ENCODE measurements around the gene POLR2A. TPM values are rescaled to one million over a fixed set of nuclear protein-coding genes. Genes with fewer than 3 reads are reported as not detected.

The POLR2A gene
- total and polyA plus RNA-seq, 4 donors, result 50.3 to 92.7 (median 76.4) TPM

Small RNA genes lying within 50 kb of the gene (small RNA-seq; reads per million reads assigned to genes)
- not detected for gene RF00019 (ENCODE audit: low replicate concordance)

Other genes with a start within 250 kb of the POLR2A start
Only the 30 nearest of the 40 such genes appear.
- 1 to 10 TPM in 1 of 2 donors, under 1 TPM in 1; 0.59 to 1.9 TPM for gene SLC2A4, start 202.6 kb upstream of the POLR2A start, total RNA-seq
- gene SLC2A4, start 202.6 kb upstream of the POLR2A start, polyA plus RNA-seq (ENCODE audit: insufficient read length in 2 of 2), result under 1 TPM; 0.48 to 0.78 TPM
- gene YBX2, start 189.7 kb upstream of the POLR2A start, total RNA-seq, result 1 to 10 TPM in 1 of 2 donors, under 1 TPM in 1; 0.50 to 1.0 TPM
- gene YBX2, start 189.7 kb upstream of the POLR2A start, polyA plus RNA-seq (ENCODE audit: insufficient read length in 2 of 2), result 1 to 10 TPM; 4.2 to 6.9 TPM
- 100 to 1,000 TPM; 146 to 202 TPM for gene EIF5A, start 176.7 kb upstream of the POLR2A start, total RNA-seq
- 100 to 1,000 TPM; 366 to 375 TPM for gene EIF5A, start 176.7 kb upstream of the POLR2A start, polyA plus RNA-seq (ENCODE audit: insufficient read length in 2 of 2)
- 10 to 100 TPM; 19.2 to 65.5 TPM for gene GPS2, start 169.0 kb upstream of the POLR2A start, total RNA-seq
- 10 to 100 TPM; 98.3 to 99.4 TPM for gene GPS2, start 169.0 kb upstream of the POLR2A start, polyA plus RNA-seq (ENCODE audit: insufficient read length in 2 of 2)
- 10 to 100 TPM; 28.6 TPM for gene NEURL4, start 155.0 kb upstream of the POLR2A start, total RNA-seq
- gene NEURL4, start 155.0 kb upstream of the POLR2A start, polyA plus RNA-seq (ENCODE audit: insufficient read length in 2 of 2), result 10 to 100 TPM; 43.9 to 56.4 TPM
- 10 to 100 TPM in 1 of 2 donors, 1 to 10 TPM in 1; 4.6 to 13.7 TPM for gene ACAP1, start 147.8 kb upstream of the POLR2A start, total RNA-seq
- gene ACAP1, start 147.8 kb upstream of the POLR2A start, polyA plus RNA-seq (ENCODE audit: insufficient read length in 2 of 2), result 10 to 100 TPM; 13.8 to 18.1 TPM
- 10 to 100 TPM in 1 of 2 donors, 1 to 10 TPM in 1; 5.6 to 10.4 TPM for gene KCTD11, start 132.2 kb upstream of the POLR2A start, total RNA-seq
- gene KCTD11, start 132.2 kb upstream of the POLR2A start, polyA plus RNA-seq (ENCODE audit: insufficient read length in 2 of 2), result 10 to 100 TPM; 12.6 to 13.5 TPM
- gene TMEM95, start 129.2 kb upstream of the POLR2A start, total RNA-seq, result not detected
- gene TMEM95, start 129.2 kb upstream of the POLR2A start, polyA plus RNA-seq (ENCODE audit: insufficient read length in 2 of 2), result not detected
- 1 to 10 TPM in 1 of 2 donors, under 1 TPM in 1; 0.79 to 1.5 TPM for gene TNK1, start 103.3 kb upstream of the POLR2A start, total RNA-seq
- 1 to 10 TPM; 3.4 to 4.6 TPM for gene TNK1, start 103.3 kb upstream of the POLR2A start, polyA plus RNA-seq (ENCODE audit: insufficient read length in 2 of 2)
- 10 to 100 TPM in 1 of 2 donors, 1 to 10 TPM in 1; 8.0 to 21.7 TPM for gene PLSCR3, start 89.8 kb upstream of the POLR2A start, total RNA-seq
- gene PLSCR3, start 89.8 kb upstream of the POLR2A start, polyA plus RNA-seq (ENCODE audit: insufficient read length in 2 of 2), result 10 to 100 TPM; 29.3 to 38.8 TPM
- gene TMEM256, start 80.3 kb upstream of the POLR2A start, total RNA-seq, result 100 to 1,000 TPM in 1 of 2 donors, 10 to 100 TPM in 1; 70.9 to 130 TPM
- 10 to 100 TPM; 48.6 to 54.7 TPM for gene TMEM256, start 80.3 kb upstream of the POLR2A start, polyA plus RNA-seq (ENCODE audit: insufficient read length in 2 of 2)
- 10 to 100 TPM; 21.5 to 25.3 TPM for gene NLGN2, start 76.5 kb upstream of the POLR2A start, total RNA-seq
- 100 to 1,000 TPM; 196 to 210 TPM for gene NLGN2, start 76.5 kb upstream of the POLR2A start, polyA plus RNA-seq (ENCODE audit: insufficient read length in 2 of 2)
- not detected for gene SPEM1, start 64.0 kb upstream of the POLR2A start, total RNA-seq
- gene SPEM1, start 64.0 kb upstream of the POLR2A start, polyA plus RNA-seq (ENCODE audit: insufficient read length in 2 of 2), result under 1 TPM in 1 of 2 donors, not detected in 1; 0.29 TPM
- gene SPEM2, start 58.8 kb upstream of the POLR2A start, total RNA-seq, result not detected
- under 1 TPM; 0.23 to 0.67 TPM for gene SPEM2, start 58.8 kb upstream of the POLR2A start, polyA plus RNA-seq (ENCODE audit: insufficient read length in 2 of 2)
- gene SPEM3, start 55.5 kb upstream of the POLR2A start, total RNA-seq, result not detected
- under 1 TPM in 1 of 2 donors, not detected in 1; 0.05 TPM for gene SPEM3, start 55.5 kb upstream of the POLR2A start, polyA plus RNA-seq (ENCODE audit: insufficient read length in 2 of 2)
- gene TMEM102, start 48.9 kb upstream of the POLR2A start, total RNA-seq, result 1 to 10 TPM in 1 of 2 donors, under 1 TPM in 1; 0.69 to 1.3 TPM
- 1 to 10 TPM; 2.1 to 2.4 TPM for gene TMEM102, start 48.9 kb upstream of the POLR2A start, polyA plus RNA-seq (ENCODE audit: insufficient read length in 2 of 2)
- 10 to 100 TPM; 11.2 to 25.7 TPM for gene FGF11, start 44.9 kb upstream of the POLR2A start, total RNA-seq
- 10 to 100 TPM; 32.8 to 42.2 TPM for gene FGF11, start 44.9 kb upstream of the POLR2A start, polyA plus RNA-seq (ENCODE audit: insufficient read length in 2 of 2)
- gene CHRNB1, start 39.3 kb upstream of the POLR2A start, total RNA-seq, result 10 to 100 TPM; 19.1 to 25.9 TPM
- gene CHRNB1, start 39.3 kb upstream of the POLR2A start, polyA plus RNA-seq (ENCODE audit: insufficient read length in 2 of 2), result 10 to 100 TPM; 20.9 TPM
- 10 to 100 TPM; 19.8 to 32.6 TPM for gene ZBTB4, start 4.7 kb upstream of the POLR2A start, total RNA-seq
- gene ZBTB4, start 4.7 kb upstream of the POLR2A start, polyA plus RNA-seq (ENCODE audit: insufficient read length in 2 of 2), result 10 to 100 TPM; 59.6 to 60.6 TPM
- gene SLC35G6, start 2.9 kb upstream of the POLR2A start, total RNA-seq, result not detected
- 1 to 10 TPM in 1 of 2 donors, under 1 TPM in 1; 0.40 to 1.4 TPM for gene SLC35G6, start 2.9 kb upstream of the POLR2A start, polyA plus RNA-seq (ENCODE audit: insufficient read length in 2 of 2)
- 10 to 100 TPM in 1 of 2 donors, 1 to 10 TPM in 1; 5.6 to 15.5 TPM for gene TNFSF12, start 64.7 kb downstream of the POLR2A start, total RNA-seq
- gene TNFSF12, start 64.7 kb downstream of the POLR2A start, polyA plus RNA-seq (ENCODE audit: insufficient read length in 2 of 2), result 10 to 100 TPM; 23.5 to 31.4 TPM
- gene TNFSF13, start 74.4 kb downstream of the POLR2A start, total RNA-seq, result 1 to 10 TPM; 1.8 to 4.9 TPM
- 1 to 10 TPM; 4.2 to 4.5 TPM for gene TNFSF13, start 74.4 kb downstream of the POLR2A start, polyA plus RNA-seq (ENCODE audit: insufficient read length in 2 of 2)
- gene SENP3, start 77.6 kb downstream of the POLR2A start, total RNA-seq, result 10 to 100 TPM; 50.1 to 71.5 TPM
- gene SENP3, start 77.6 kb downstream of the POLR2A start, polyA plus RNA-seq (ENCODE audit: insufficient read length in 2 of 2), result 10 to 100 TPM; 64.2 TPM
- gene CD68, start 95.3 kb downstream of the POLR2A start, total RNA-seq, result 10 to 100 TPM; 13.3 to 44.6 TPM
- 10 to 100 TPM; 48.9 to 52.1 TPM for gene CD68, start 95.3 kb downstream of the POLR2A start, polyA plus RNA-seq (ENCODE audit: insufficient read length in 2 of 2)
- gene MPDU1, start 99.5 kb downstream of the POLR2A start, total RNA-seq, result 10 to 100 TPM; 41.2 to 77.3 TPM
- gene MPDU1, start 99.5 kb downstream of the POLR2A start, polyA plus RNA-seq (ENCODE audit: insufficient read length in 2 of 2), result 10 to 100 TPM; 92.6 to 96.7 TPM
- 1 to 10 TPM; 1.2 to 6.8 TPM for gene SOX15, start 105.7 kb downstream of the POLR2A start, total RNA-seq
- 10 to 100 TPM; 15.2 to 17.2 TPM for gene SOX15, start 105.7 kb downstream of the POLR2A start, polyA plus RNA-seq (ENCODE audit: insufficient read length in 2 of 2)
- gene FXR2, start 130.5 kb downstream of the POLR2A start, total RNA-seq, result 10 to 100 TPM; 35.4 to 59.3 TPM
- gene FXR2, start 130.5 kb downstream of the POLR2A start, polyA plus RNA-seq (ENCODE audit: insufficient read length in 2 of 2), result 10 to 100 TPM; 54.1 to 66.8 TPM
- 100 to 1,000 TPM in 1 of 2 donors, 10 to 100 TPM in 1; 33.5 to 124 TPM for gene SAT2, start 143.5 kb downstream of the POLR2A start, total RNA-seq
- 100 to 1,000 TPM in 1 of 2 donors, 10 to 100 TPM in 1; 97.8 to 108 TPM for gene SAT2, start 143.5 kb downstream of the POLR2A start, polyA plus RNA-seq (ENCODE audit: insufficient read length in 2 of 2)
- gene SHBG, start 145.8 kb downstream of the POLR2A start, total RNA-seq, result 1 to 10 TPM in 1 of 2 donors, under 1 TPM in 1; 0.20 to 1.5 TPM
- gene SHBG, start 145.8 kb downstream of the POLR2A start, polyA plus RNA-seq (ENCODE audit: insufficient read length in 2 of 2), result 1 to 10 TPM; 1.0 to 2.7 TPM
- 10 to 100 TPM; 29.1 to 46.7 TPM for gene ATP1B2, start 166.6 kb downstream of the POLR2A start, total RNA-seq
- gene ATP1B2, start 166.6 kb downstream of the POLR2A start, polyA plus RNA-seq (ENCODE audit: insufficient read length in 2 of 2), result 100 to 1,000 TPM; 301 to 332 TPM

Data from spinal cord (tissue), 4 donors.